Measurements from ENCODE around the gene HTT.

HTT gene

GRCh38 chr4:3218824-3219760 is 144.6 kb downstream of the HTT start:
- no peak for DNase-seq (ENCODE audit: low read depth)
- TF ChIP-seq CTCF (IDR thresholded peaks at IDR 0.05; ENCODE audit: insufficient read depth, low read depth, low read length, missing control alignments) = no peak
- no peak overlapping the region for H3K4me3 ChIP-seq (ENCODE audit: low read depth, low read length)

- no peak for TF ChIP-seq CTCF (IDR thresholded peaks at IDR 0.05; ENCODE audit: insufficient read depth, low read depth, low read length, missing control alignments)
- no peak overlapping the region for H3K4me3 ChIP-seq (ENCODE audit: low read depth, low read length)
- DNase-seq (ENCODE audit: low read depth) = no peak
Measured at GRCh38 chr4:3219761-3220475, 145.4 kb downstream of the HTT start.

DNA sequence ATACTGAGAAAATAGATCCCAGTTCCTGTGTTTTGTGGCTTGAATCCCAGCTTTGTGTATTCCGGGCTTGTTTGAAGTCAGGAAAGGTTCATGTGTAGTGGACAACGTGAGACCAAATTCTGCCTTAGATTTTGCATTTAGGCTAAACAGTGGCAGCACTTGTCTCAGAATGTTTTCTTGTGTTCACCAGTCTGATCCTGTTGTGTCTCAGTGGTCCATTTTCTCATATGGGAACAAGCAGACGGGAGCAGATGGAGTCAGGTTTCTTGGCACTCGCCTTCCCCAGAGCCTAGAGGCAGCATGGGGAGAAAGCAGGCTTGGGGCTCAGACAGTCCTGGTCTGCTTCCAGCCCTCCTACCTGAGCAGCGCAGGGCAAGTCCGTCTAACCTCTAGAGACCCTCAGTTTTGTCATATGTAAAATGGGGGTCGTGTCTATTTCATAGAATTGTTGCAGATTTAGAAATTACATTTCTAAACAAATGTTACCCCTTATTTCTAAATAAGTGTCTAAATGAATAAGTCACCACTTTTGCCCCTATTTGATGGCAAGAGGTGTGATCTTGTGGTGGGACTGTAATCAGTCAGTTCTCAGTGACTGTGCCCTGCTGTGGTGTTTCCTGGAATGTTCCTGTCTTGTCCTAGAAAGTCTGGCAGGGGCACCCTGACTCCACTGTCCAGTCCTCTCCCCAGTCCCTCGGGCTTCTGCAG is 146.1 kb downstream of the HTT start:
- TF ChIP-seq CTCF (IDR thresholded peaks at IDR 0.05; ENCODE audit: insufficient read depth, low read depth, low read length, missing control alignments) = no peak
- H3K4me3 ChIP-seq (ENCODE audit: low read depth, low read length) = no peak overlapping the region
- no peak for DNase-seq (ENCODE audit: low read depth)

DNA sequence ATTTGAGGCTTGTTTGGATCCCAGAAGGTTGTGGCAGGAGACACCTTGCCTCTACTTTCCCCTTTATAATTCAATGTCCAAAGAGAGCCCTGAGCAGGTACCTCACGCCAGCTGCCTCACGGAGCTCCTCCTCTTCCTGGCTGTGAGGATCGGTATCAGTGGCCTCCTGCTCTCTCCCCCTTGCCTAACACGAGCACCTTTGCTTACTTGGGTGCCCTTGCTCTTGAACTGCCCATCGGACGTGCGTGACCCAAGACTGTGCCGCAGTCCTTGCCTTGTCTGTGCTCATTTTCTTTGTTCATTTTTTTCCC is 146.7 kb downstream of the HTT start:
- no peak for DNase-seq (ENCODE audit: low read depth)
- TF ChIP-seq CTCF (IDR thresholded peaks at IDR 0.05; ENCODE audit: insufficient read depth, low read depth, low read length, missing control alignments) = no peak
- H3K4me3 ChIP-seq (ENCODE audit: low read depth, low read length) = no peak overlapping the region

DNA sequence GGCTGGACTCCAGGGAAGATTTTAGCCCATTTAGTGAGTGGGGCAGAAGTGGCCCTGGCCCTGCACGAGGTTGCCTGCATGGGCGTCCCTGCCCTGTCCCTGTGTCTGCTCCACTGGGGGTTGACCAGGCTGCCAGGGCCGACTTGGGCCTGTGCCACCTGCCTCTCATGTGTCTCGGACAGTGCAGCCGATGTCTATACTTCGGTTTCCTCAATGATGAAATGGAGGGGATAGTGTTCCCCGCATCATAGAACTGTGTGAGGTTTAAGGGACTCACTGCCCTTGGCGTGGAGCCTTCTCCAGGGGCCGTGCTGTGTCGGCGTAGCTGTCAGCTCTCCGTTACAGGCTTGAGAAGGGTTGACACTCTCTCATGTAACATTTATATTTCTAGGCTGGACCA is 147.5 kb downstream of the HTT start:
- TF ChIP-seq CTCF (IDR thresholded peaks at IDR 0.05; ENCODE audit: insufficient read depth, low read depth, low read length, missing control alignments) = no peak
- no peak overlapping the region for H3K4me3 ChIP-seq (ENCODE audit: low read depth, low read length)
- no peak for DNase-seq (ENCODE audit: low read depth)

GRCh38 chr4:3223346-3223745 is 148.9 kb downstream of the HTT start:
- DNase-seq (ENCODE audit: low read depth) = no peak
- no peak for TF ChIP-seq CTCF (IDR thresholded peaks at IDR 0.05; ENCODE audit: insufficient read depth, low read depth, low read length, missing control alignments)

More at GRCh38 chr4:3223346-3223745, 148.9 kb downstream of the HTT start:
- no peak overlapping the region for H3K4me3 ChIP-seq (ENCODE audit: low read depth, low read length)
